ENCODE measurements around the gene GNL3L. TPM values are rescaled to one million over a fixed set of nuclear protein-coding genes. Genes with fewer than 3 reads are reported as not detected.

Gene GNL3L
- total and polyA plus RNA-seq, 9 of the 15 experiments (the other 6 are each of a cell fraction or from before 2014, with no cell fraction given): 11.5 to 81.7 (median 37.6) TPM

GRCh38 chrX:54496936-54497335, 33.1 kb upstream of the GNL3L start (continued):
- TF ChIP-seq CUX1 (CRISPR knock-in tag; IDR thresholded peaks at IDR 0.05) (no peak), CTCFL (IDR thresholded peaks at IDR 0.05; ENCODE audit: borderline replicate concordance, insufficient read depth, low read depth, low read length, poor library complexity, severe bottlenecking) (no peak), MCM5 (IDR thresholded peaks at IDR 0.05; ENCODE audit: low read depth) (no peak), NR2F6 (CRISPR knock-in tag; IDR thresholded peaks at IDR 0.05) (no peak)
